Endodermal cell (in vitro differentiated cells): ENCODE measurements around the gene GKAP1. TPM values are rescaled to one million over a fixed set of nuclear protein-coding genes. Genes with fewer than 3 reads are reported as not detected.

ENCODE experiments used
- DNase-seq: peaks from one replicate; pipeline ENCODE4 v3.0.0-alpha.2; 2017
- H3K27ac ChIP-seq: 2 replicates; pipeline ENCODE4 v1.5.1; 2013; ENCODE audit warnings: mild to moderate bottlenecking, low read depth, low read length, moderate library complexity
- H3K27me3 ChIP-seq: 2 replicates; pipeline ENCODE4 v1.6.1; 2013; ENCODE audit warnings: mild to moderate bottlenecking, low read length, moderate library complexity; ENCODE audit not compliant: insufficient read depth, control insufficient read depth, poor library complexity, severe bottlenecking
- H3K36me3 ChIP-seq: 2 replicates; pipeline ENCODE4 v1.7.0; 2013; ENCODE audit warnings: mild to moderate bottlenecking, low read length, moderate library complexity; ENCODE audit not compliant: control insufficient read depth, insufficient read depth
- H3K4me1 ChIP-seq: one replicate; pipeline ENCODE4 v1.7.0; 2013; ENCODE audit warnings: low read length; ENCODE audit not compliant: control insufficient read depth, insufficient read depth
- H3K4me3 ChIP-seq: 2 replicates; pipeline ENCODE4 v1.5.1; 2013; ENCODE audit warnings: mild to moderate bottlenecking, low read length, moderate library complexity
- H3K9ac ChIP-seq: 2 replicates; pipeline ENCODE4 v1.6.1; 2013; ENCODE audit warnings: mild to moderate bottlenecking, low read length, moderate library complexity; ENCODE audit not compliant: poor library complexity, severe bottlenecking; ENCODE audit errors: extremely low read depth
- H3K9me3 ChIP-seq: 2 replicates; pipeline ENCODE4 v1.6.1; 2013; ENCODE audit warnings: mild to moderate bottlenecking, low read length, moderate library complexity; ENCODE audit not compliant: control insufficient read depth
- H3K27ac Mint-ChIP-seq: 2 replicates; pipeline ENCODE4 v1.8.0; 2020; ENCODE audit warnings: mixed read lengths
- H3K27me3 Mint-ChIP-seq: 2 replicates; pipeline ENCODE4 v1.8.0; 2021; ENCODE audit warnings: mild to moderate bottlenecking, mixed read lengths; ENCODE audit not compliant: insufficient read depth
- H3K36me3 Mint-ChIP-seq: 2 replicates; pipeline ENCODE4 v1.8.0; 2020; ENCODE audit warnings: low read depth, mixed read lengths
- H3K4me1 Mint-ChIP-seq: 2 replicates; pipeline ENCODE4 v1.8.0; 2020; ENCODE audit warnings: mixed read lengths
- H3K4me3 Mint-ChIP-seq: 2 replicates; pipeline ENCODE4 v1.8.0; 2020; ENCODE audit warnings: mild to moderate bottlenecking, moderate library complexity, mixed read lengths
- H3K9me3 Mint-ChIP-seq: 2 replicates; pipeline ENCODE4 v1.8.0; 2020; ENCODE audit warnings: mild to moderate bottlenecking, mixed read lengths
- WGBS, 2 experiments: methylation state at CpG; one replicate each; pipeline versions ENCODE4 v1.1.5 to v1.1.7; 2013; ENCODE audit warnings: missing lambda C conversion rate in 2 of 2, mixed read lengths in 1 of 2; ENCODE audit not compliant: insufficient coverage in 1 of 2, insufficient read length in 1 of 2; 5-methylcytosine and 5-hydroxymethylcytosine counted together
- total RNA-seq, 2 donors: library from RNA; stranded (reverse); fragmentation: NEBNext Ultra II Directional in 1 of 2; extraction: Animal tissue kit (Norgen Biotek cat#: 25700) in 1 of 2; gene quantifications; 2 replicates in 1 of 2; 3 replicates in 1 of 2; pipeline ENCODE4 v1.2.1, GENCODE V29; 2021
- TF ChIP-seq, protein P1 (sequence below): fragments of 200-600 bp; sonication (generic); conservative IDR thresholded peaks from 2 replicates; pipeline ENCODE4 v1.5.0; 2021; ENCODE audit warnings: antibody characterized with exemption, mild to moderate bottlenecking

GKAP1 gene
- total RNA-seq, 2 donors from 2014 or later: 8.5 to 13.5 TPM

- H3K4me3 Mint-ChIP-seq: no peak overlapping the region
- Histone ChIP-seq H3K27ac (no peak overlapping the region), H3K9me3 (no peaks in the 10 kb centered on the region), H3K27me3 (no peaks in the 10 kb centered on the region), H3K9ac (no peak overlapping the region), H3K4me3 (no peak overlapping the region), H3K4me1 (no peaks in the 10 kb centered on the region), H3K36me3 (no peaks in the 10 kb centered on the region)
- H3K27me3 Mint-ChIP-seq: no peaks in the 10 kb centered on the region
- H3K4me1 Mint-ChIP-seq: peaks cover 20% of the 10 kb centered on the region
- peaks cover 5% of the 10 kb centered on the region for H3K36me3 Mint-ChIP-seq
- H3K27ac Mint-ChIP-seq: no peak overlapping the region
- TF ChIP-seq, protein P1, sequence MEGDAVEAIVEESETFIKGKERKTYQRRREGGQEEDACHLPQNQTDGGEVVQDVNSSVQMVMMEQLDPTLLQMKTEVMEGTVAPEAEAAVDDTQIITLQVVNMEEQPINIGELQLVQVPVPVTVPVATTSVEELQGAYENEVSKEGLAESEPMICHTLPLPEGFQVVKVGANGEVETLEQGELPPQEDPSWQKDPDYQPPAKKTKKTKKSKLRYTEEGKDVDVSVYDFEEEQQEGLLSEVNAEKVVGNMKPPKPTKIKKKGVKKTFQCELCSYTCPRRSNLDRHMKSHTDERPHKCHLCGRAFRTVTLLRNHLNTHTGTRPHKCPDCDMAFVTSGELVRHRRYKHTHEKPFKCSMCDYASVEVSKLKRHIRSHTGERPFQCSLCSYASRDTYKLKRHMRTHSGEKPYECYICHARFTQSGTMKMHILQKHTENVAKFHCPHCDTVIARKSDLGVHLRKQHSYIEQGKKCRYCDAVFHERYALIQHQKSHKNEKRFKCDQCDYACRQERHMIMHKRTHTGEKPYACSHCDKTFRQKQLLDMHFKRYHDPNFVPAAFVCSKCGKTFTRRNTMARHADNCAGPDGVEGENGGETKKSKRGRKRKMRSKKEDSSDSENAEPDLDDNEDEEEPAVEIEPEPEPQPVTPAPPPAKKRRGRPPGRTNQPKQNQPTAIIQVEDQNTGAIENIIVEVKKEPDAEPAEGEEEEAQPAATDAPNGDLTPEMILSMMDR: no peak
- 94 to 100% methylated on average over 1 to 3 of the region's 3 CpGs for WGBS, 2 experiments
- DNase-seq: no peak
- no peaks in the 10 kb centered on the region for H3K9me3 Mint-ChIP-seq
These were observed 126.1 kb downstream of the GKAP1 start for GRCh38 chr9:83691492-83691891.

Other genes starting within 250 kb of the GKAP1 start
- gene IDNK, start 194.6 kb downstream of the GKAP1 start, total RNA-seq: 1 to 10 TPM; 1.6 TPM
- 100 to 1,000 TPM; 114 to 119 TPM for gene UBQLN1, start 109.8 kb downstream of the GKAP1 start, total RNA-seq
- gene KIF27, start 103.7 kb upstream of the GKAP1 start, total RNA-seq: 10 to 100 TPM; 12.0 to 19.5 TPM
- gene HNRNPK, start 162.4 kb upstream of the GKAP1 start, total RNA-seq: 100 to 1,000 TPM; 714 to 780 TPM
- 10 to 100 TPM; 27.1 to 33.2 TPM for gene RMI1, start 163.0 kb upstream of the GKAP1 start, total RNA-seq